Activated T-cell treated with anti-CD3 and anti-CD28 coated beads for 1 hour (primary cell): ENCODE measurements around the gene GLP1R.

Experiments used
- DNase-seq: peaks from one replicate; pipeline ENCODE4 v3.0.0-alpha.2; 2020; ENCODE audit warnings: low read depth

Gene GLP1R

GRCh38 chr6:39086294-39086693 is 37.7 kb downstream of the GLP1R start:
- no peak for DNase-seq

GRCh38 chr6:39086711-39087110 is 38.1 kb downstream of the GLP1R start:
- DNase-seq: no peak

- no peak for DNase-seq
These were observed 38.6 kb downstream of the GLP1R start for GRCh38 chr6:39087197-39087596.

GRCh38 chr6:39088331-39088730 is 39.8 kb downstream of the GLP1R start:
- no peak for DNase-seq

- DNase-seq: no peak
These were observed 41.5 kb downstream of the GLP1R start for GRCh38 chr6:39090036-39090435.

- no peak for DNase-seq
These were observed 42.6 kb downstream of the GLP1R start for GRCh38 chr6:39091220-39091619.

GRCh38 chr6:39092124-39092523 is 43.5 kb downstream of the GLP1R start:
- DNase-seq: no peak

- no peak for DNase-seq
These were observed 44.6 kb downstream of the GLP1R start for GRCh38 chr6:39093149-39093708.

GRCh38 chr6:39095578-39095977 is 47.0 kb downstream of the GLP1R start:
- DNase-seq: no peak

GRCh38 chr6:39100358-39100757 is 51.8 kb downstream of the GLP1R start:
- no peak for DNase-seq

- DNase-seq: no peak
These were observed 53.7 kb downstream of the GLP1R start for GRCh38 chr6:39102071-39102820.

- DNase-seq: no peak
These were observed 54.2 kb downstream of the GLP1R start for GRCh38 chr6:39102821-39103136.

GRCh38 chr6:39104528-39104927 is 55.9 kb downstream of the GLP1R start:
- no peak for DNase-seq

GRCh38 chr6:39107034-39107433 is 58.5 kb downstream of the GLP1R start:
- DNase-seq: no peak

- no peak for DNase-seq
These were observed 59.1 kb downstream of the GLP1R start for GRCh38 chr6:39107641-39108040.

- DNase-seq: no peak
These were observed 59.7 kb downstream of the GLP1R start for GRCh38 chr6:39108041-39108839.

GRCh38 chr6:39111280-39111679 is 62.7 kb downstream of the GLP1R start:
- no peak for DNase-seq

GRCh38 chr6:39113788-39114187 is 65.2 kb downstream of the GLP1R start:
- no peak for DNase-seq

GRCh38 chr6:39114388-39114703 is 65.8 kb downstream of the GLP1R start:
- no peak for DNase-seq

- peak; percentile 90 for DNase-seq
These were observed 66.4 kb downstream of the GLP1R start, which contains the start of gene SAYSD1 for GRCh38 chr6:39114704-39115599. Gene SAYSD1 (minus strand): TSS chr6:39115186. CDS start chr6:39115089, 97 bp downstream.

GRCh38 chr6:39118921-39119320 is 70.3 kb downstream of the GLP1R start:
- DNase-seq: no peak

GRCh38 chr6:39124114-39124513 is 75.5 kb downstream of the GLP1R start:
- no peak for DNase-seq
